Lung (tissue), 12 donors: ENCODE results near the gene STX1A. TPM values are rescaled to one million over a fixed set of nuclear protein-coding genes. Genes with fewer than 3 reads are reported as not detected.

ENCODE experiments used
- ATAC-seq: fragments of 200-7000 bp; cut with Tn5 transposase; one replicate; pipeline ENCODE4 v1.9.1; 2020; ENCODE audit warnings: moderate number of reproducible peaks; ENCODE audit not compliant: insufficient read depth, low FRiP score
- DNase-seq, 3 donors: peaks; one replicate each; pipeline ENCODE4 v3.0.0-alpha.2; 2013 to 2017
- H3K27ac ChIP-seq, 2 donors: one replicate each; pipeline ENCODE4 v1.5.1; 2013; ENCODE audit warnings: mild to moderate bottlenecking in 2 of 2, moderate library complexity in 2 of 2, control low read depth in 1 of 2, inconsistent platforms in 1 of 2, low read depth in 1 of 2, low read length in 1 of 2
- H3K27me3 ChIP-seq, 3 donors: one replicate each; pipeline ENCODE4 v1.5.1; 2013; ENCODE audit warnings: low read length in 2 of 3; ENCODE audit not compliant: control insufficient read depth in 3 of 3, insufficient read depth in 3 of 3
- H3K36me3 ChIP-seq, 4 donors: one replicate each; pipeline ENCODE4 v1.5.1; 2013; ENCODE audit warnings: low read length in 4 of 4, mild to moderate bottlenecking in 1 of 4, moderate library complexity in 1 of 4; ENCODE audit not compliant: control insufficient read depth in 4 of 4, insufficient read depth in 4 of 4
- H3K4me1 ChIP-seq, 5 donors: one replicate each; pipeline ENCODE4 v1.5.1; 2013; ENCODE audit warnings: low read length in 5 of 5, mild to moderate bottlenecking in 2 of 5, moderate library complexity in 1 of 5; ENCODE audit not compliant: control insufficient read depth in 5 of 5, insufficient read depth in 5 of 5
- H3K4me3 ChIP-seq: one replicate; pipeline ENCODE4 v1.5.1; 2013; ENCODE audit warnings: mild to moderate bottlenecking, control low read depth, moderate library complexity
- H3K9ac ChIP-seq, 2 donors: one replicate each; pipeline ENCODE4 v1.5.1; 2013; ENCODE audit warnings: low read length in 2 of 2, control low read depth in 1 of 2; ENCODE audit not compliant: insufficient read depth in 1 of 2
- H3K9me3 ChIP-seq, 4 donors: one replicate each; pipeline ENCODE4 v1.5.1; 2013; ENCODE audit warnings: low read length in 3 of 4, mild to moderate bottlenecking in 1 of 4, moderate library complexity in 1 of 4; ENCODE audit not compliant: control insufficient read depth in 4 of 4, insufficient read depth in 3 of 4
- CTCF ChIP-seq: IDR thresholded peaks from 2 replicates; pipeline ENCODE4 v1.5.1; 2012; ENCODE audit warnings: mild to moderate bottlenecking; ENCODE audit errors: control extremely low read depth, extremely low read depth
- WGBS, 2 donors: extraction: QIAGEN DNeasy Blood & Tissue Kit; methylation state at CpG; one replicate each; pipeline ENCODE4 v1.1.7; 2013; 5-methylcytosine and 5-hydroxymethylcytosine counted together
- polyA plus RNA-seq, 2 donors: library from polyadenylated mRNA; stranded (reverse); fragments of 200-250 nt; gene quantifications; one replicate each; pipeline ENCODE4 v1.2.1, GENCODE V29; 2013
- total RNA-seq, 2 donors: library from RNA; depleted of rRNA in 1 of 2; stranded (reverse); fragments of >200 nt in 1 of 2; gene quantifications; one replicate each; pipeline ENCODE4 v1.2.1, GENCODE V29; 2014 to 2021
- donor health status: control.
- donor health status: control.
- donor health status: Bipolar disorder and iron deficiency.
- donor health status: healthy.
- donor health status: DM: yes; HTN: yes; CAD: no.

The STX1A gene
- total and polyA plus RNA-seq, 4 donors = 4.1 to 8.0 (median 7.7) TPM

GRCh38 chr7:73669858-73670385 is 49.5 kb downstream of the STX1A start:
- Histone ChIP-seq H3K9me3 (no peaks in the 10 kb centered on the region), H3K9ac (no peak overlapping the region), H3K27ac (no peak overlapping the region), H3K36me3 (peaks cover 0 to 7% (median 2%) of the 10 kb centered on the region in 4 donors), H3K4me3 (no peak overlapping the region), H3K4me1 (peaks cover 0 to 11% (median 4%) of the 10 kb centered on the region in 5 donors), H3K27me3 (no peaks in the 10 kb centered on the region)
- TF ChIP-seq CTCF = no peak
- WGBS, 2 donors = 87 to 89% methylated on average over 12 of the region's 12 CpGs
- DNase-seq (no peak), ATAC-seq (no peak)

GRCh38 chr7:73669288-73669701 is 50.2 kb downstream of the STX1A start:
- Histone ChIP-seq H3K4me3 (no peak overlapping the region), H3K27ac (no peak overlapping the region), H3K9me3 (no peaks in the 10 kb centered on the region), H3K4me1 (peaks cover 0 to 11% (median 4%) of the 10 kb centered on the region in 5 donors), H3K36me3 (peaks cover 0 to 7% (median 2%) of the 10 kb centered on the region in 4 donors), H3K27me3 (no peaks in the 10 kb centered on the region), H3K9ac (no peak overlapping the region)
- TF ChIP-seq CTCF = no peak
- DNase-seq = no peak
- ATAC-seq = no peak
- 64 to 72% methylated on average over 17 to 19 of the region's 19 CpGs for WGBS, 2 donors

GRCh38 chr7:73668886-73669230 is 50.6 kb downstream of the STX1A start:
- Histone ChIP-seq H3K4me1 (peaks cover 0 to 11% (median 4%) of the 10 kb centered on the region in 5 donors), H3K27ac (no peak overlapping the region), H3K36me3 (peaks cover 0 to 7% (median 2%) of the 10 kb centered on the region in 4 donors), H3K4me3 (no peak overlapping the region), H3K27me3 (no peaks in the 10 kb centered on the region), H3K9me3 (peaks cover 0 to under 1% (median 0%) of the 10 kb centered on the region in 4 donors), H3K9ac (peak overlapping the region; percentile 0 to 55)
- no peak for DNase-seq
- no peak for ATAC-seq
- 29 to 30% methylated on average over 5 of the region's 5 CpGs for WGBS, 2 donors
- TF ChIP-seq CTCF = no peak
